GM11168 (cell line): Measurements from ENCODE around the gene AFF1.

ENCODE experiments used
- in situ Hi-C: fragments of 300-500 bp; cut with MboI; formaldehyde crosslinking; loops from one replicate; pipeline ENCODE4 v1.12.0; 2022; ENCODE audit warnings: low sequenced_read_pairs; ENCODE audit not compliant: unreplicated experiment

Gene AFF1

DNA sequence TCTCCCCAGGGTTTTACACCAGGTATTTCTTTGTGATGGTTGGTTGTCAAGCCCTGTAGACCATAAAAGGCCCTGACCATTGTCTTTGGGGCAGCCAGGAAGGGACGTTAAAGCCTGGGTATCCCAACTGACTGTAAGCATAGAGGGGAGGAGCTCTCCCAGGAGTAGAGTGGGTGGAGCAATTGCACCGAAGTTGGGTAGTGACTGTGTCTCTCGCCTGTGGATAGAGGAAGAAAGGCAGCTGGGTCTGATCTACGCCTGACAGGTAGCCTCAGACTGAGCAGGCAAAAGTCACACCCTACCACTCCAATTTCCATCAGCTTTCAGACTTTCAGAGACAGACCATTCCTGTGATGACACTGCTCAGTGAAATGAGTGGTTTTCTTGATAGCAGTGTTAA is 162.3 kb downstream of the AFF1 start:
- in situ Hi-C loops: loop anchor here (5.0 to 10.0 kb wide), 2 partner anchors 72 to 175 kb away; no protein-coding TSS in a partner anchor

DNA sequence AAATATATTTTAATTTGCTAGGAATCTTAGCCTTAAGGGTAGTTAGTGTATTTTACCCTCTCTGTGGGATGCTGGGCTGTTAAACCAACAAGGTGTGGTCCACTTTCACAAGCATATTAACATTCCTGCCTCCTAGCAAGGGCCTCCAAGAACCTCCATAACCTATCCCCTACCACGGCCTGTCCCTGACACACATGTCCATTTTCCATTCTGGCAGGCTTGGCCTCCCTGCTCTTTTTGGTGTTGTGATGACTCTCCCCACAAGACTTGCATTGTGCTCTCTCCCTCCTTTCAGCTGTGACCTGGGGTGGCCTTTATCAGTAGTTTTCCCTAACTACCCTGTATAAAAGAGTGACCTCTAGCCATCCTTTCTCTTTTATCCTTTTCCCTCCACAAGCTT is 165.4 kb downstream of the AFF1 start:
- in situ Hi-C loops: no loop called here

DNA sequence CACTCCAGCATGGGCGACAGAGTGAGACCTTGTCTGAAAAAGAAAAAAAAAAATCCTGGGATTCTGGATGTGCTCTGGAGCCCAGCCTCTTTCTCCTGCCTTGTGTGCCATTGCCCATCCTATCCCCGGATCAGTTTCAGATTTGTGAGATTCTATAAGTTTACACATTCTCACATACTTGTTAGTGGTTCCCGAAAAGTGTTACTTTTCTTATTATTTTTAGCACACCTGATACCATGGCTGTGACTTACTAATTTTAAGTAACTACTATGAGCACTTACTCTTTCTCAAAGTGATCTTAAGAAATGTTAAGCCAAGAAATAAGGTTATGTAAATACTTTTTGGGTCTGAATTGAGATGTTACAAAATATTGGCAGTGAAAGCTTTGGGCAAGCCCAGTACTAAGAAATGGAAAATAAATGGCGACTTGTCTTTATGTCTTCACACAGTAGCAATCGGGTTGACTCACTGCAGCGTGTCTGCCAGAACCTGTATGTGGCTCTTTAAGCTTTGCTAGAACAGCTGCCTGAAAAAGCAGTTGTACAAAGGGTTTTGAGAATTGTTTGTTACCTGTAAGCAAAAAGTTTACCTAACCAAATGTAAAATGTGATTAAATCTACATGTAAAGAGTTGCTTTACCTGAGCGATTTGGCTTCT is 166.9 kb downstream of the AFF1 start:
- in situ Hi-C loops: no loop called here

DNA sequence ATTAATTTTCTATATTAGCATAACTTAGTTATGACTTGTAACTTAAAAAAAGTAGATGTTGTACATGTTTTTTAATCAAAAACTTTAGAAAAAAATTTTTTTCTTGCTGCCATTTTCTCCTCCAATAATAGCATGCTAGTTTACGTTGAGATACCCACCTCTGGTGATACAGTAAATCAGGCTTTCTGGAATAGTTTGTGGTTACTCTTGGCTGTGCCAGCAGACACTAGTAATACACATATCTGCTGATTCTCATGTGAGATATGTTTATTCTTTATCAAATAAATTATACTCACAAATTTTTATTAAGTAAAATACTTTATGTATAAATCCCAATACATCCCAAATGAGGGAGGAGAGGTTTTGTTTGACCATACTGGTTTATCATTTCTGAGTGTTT is 168.3 kb downstream of the AFF1 start:
- in situ Hi-C loops: no loop called here

DNA sequence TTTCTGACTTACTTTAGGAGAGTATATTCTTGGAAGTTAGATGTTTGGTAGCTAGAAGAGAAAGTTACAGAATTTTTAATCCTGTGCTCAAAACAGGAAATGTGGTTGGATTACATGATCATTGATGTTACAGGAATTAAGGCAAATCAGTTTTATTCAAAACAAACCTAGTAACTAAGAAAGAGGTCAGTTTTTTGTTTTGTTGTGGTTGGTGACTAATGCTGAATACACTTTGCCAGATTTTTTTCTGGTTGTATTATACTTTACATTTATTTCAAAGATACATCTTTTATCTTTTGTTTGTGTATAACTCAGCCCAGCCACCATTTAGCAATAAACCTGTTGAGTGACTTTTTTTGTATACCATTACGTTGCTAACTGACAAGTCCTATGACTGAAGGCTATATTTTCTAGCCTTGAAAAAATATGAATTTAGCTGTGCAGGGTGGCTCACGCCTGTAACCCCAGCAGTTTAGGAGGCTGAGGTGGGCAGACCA is 168.9 kb downstream of the AFF1 start:
- in situ Hi-C loops: no loop called here

DNA sequence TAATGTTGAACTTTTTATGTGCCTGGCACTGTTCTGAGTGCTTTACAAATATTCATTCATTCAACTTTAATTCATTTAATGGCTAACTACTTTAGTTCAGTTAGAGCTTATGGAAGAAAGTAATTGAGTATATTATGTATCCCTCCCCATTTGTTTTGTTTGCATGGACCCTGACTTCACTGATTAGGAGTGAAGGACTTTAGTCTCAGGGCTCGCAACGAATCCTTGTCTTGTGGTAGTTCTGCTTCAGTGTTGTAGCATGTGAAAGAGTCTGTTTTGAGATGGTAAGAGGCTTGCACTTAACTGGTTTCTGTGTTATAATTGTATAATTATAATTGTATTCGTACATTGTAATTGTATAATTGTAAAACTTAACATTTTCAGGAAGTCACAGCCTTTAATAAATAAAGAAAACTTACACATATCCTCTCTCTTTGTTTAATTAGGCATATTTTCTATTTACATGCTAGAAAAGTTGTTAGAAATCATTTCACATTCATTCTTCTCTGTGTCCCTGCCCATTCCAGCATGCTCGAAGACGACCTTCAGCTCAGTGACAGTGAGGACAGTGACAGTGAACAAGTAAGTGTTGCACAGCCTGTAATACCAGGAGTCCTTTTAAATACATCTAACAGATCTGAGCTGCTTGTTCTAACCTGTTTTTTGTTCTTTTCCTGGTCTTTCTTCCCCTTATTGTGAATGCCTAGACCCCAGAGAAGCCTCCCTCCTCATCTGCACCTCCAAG is 170.5 kb downstream of the AFF1 start:
- in situ Hi-C loops: no loop called here

DNA sequence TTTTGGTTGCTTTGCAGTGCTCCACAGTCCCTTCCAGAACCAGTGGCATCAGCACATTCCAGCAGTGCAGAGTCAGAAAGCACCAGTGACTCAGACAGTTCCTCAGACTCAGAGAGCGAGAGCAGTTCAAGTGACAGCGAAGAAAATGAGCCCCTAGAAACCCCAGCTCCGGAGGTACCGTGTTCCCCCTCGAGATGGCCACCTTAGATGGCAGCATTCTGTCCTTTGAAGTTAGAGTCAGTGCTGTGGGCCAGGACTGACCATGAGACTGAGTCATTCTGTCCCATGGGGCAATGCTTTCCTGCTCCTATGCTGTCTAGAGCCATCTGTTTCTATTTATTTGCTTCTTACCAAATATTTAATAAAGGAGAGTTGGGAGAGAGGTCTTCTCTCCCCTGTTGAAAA is 173.3 kb downstream of the AFF1 start:
- in situ Hi-C loops: no loop called here

DNA sequence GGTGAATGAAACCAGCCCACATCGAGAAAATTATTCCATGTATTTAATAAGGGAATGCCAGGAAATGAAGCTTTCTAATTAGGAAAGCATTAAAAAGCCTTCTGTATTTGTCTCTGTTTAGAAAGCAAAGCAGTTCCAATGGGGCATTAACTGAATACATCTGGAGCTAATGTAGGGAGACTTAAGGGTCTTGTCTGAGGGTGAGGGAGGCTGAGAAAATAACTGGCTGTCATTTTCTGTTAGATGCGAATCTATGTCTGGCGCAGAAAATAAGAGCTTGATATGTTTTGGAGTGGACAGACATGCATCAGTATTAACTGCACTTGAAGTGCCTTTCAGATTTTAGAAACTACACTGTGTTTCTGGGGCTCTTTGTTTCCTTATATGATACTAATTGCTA is 174.3 kb downstream of the AFF1 start:
- in situ Hi-C loops: no loop called here

DNA sequence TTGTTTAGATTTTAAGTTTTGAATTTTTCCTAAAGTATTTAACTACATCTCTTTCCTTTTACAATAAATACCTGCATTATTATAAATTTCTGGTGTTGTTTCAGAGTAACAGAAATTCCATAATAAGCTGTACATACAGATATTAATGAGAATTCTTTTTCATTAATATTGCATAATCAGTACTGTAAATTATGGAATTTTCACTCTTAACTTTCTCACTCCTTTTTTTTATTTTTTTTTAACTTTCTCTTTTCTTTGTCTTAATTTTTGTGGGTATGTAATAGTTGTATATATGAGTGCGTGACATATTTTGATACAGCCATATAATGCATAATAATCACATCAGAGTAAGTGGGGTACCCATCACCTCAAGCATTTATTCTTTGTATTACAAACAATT is 175.1 kb downstream of the AFF1 start:
- in situ Hi-C loops: no loop called here

DNA sequence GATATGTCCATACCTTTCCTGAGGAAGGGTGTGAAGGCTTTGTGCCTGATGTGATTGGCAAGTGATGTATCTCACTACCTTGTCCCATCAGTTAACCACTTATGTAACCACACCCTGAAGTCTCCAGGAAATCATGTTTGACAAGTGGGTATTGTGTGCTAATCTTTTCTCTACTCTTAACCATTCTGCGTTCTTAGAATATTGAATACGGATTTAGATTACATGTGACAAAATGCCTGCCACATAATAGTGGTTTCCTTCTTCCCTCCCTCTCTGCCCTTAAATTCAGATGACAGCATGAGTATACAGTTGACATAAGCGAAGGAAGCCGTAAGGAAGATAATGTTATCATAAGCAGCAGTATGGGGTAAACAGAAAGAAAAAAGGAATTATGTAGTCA is 177.3 kb downstream of the AFF1 start:
- in situ Hi-C loops: no loop called here

DNA sequence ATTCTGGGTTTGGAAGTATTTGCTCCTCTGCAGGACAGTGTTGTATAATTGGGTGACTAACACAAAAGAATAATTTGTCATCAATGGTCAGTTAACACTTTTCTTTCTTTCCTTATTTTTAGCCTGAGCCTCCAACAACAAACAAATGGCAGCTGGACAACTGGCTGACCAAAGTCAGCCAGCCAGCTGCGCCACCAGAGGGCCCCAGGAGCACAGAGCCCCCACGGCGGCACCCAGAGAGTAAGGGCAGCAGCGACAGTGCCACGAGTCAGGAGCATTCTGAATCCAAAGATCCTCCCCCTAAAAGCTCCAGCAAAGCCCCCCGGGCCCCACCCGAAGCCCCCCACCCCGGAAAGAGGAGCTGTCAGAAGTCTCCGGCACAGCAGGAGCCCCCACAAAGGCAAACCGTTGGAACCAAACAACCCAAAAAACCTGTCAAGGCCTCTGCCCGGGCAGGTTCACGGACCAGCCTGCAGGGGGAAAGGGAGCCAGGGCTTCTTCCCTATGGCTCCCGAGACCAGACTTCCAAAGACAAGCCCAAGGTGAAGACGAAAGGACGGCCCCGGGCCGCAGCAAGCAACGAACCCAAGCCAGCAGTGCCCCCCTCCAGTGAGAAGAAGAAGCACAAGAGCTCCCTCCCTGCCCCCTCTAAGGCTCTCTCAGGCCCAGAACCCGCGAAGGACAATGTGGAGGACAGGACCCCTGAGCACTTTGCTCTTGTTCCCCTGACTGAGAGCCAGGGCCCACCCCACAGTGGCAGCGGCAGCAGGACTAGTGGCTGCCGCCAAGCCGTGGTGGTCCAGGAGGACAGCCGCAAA is 179.6 kb downstream of the AFF1 start:
- in situ Hi-C loops: no loop called here

DNA sequence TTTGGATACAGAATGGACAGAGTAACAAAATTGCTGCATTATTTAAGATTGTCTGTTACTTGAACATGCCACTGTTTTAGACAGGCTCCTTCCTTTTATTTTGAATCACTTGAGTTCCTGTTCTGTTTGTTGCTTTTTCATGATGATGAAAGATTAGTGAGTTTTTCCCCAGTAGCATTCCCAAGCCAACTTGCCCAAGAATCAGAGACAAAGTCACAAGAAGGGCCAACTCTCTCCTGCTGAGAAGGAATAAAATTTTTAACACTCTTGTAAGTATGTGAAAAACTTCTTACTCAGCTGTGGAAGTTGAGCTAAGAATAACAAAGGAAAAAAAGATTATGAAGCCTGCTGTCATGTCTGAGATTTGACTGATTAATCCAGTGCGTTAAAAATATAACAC is 181.4 kb downstream of the AFF1 start:
- in situ Hi-C loops: no loop called here

DNA sequence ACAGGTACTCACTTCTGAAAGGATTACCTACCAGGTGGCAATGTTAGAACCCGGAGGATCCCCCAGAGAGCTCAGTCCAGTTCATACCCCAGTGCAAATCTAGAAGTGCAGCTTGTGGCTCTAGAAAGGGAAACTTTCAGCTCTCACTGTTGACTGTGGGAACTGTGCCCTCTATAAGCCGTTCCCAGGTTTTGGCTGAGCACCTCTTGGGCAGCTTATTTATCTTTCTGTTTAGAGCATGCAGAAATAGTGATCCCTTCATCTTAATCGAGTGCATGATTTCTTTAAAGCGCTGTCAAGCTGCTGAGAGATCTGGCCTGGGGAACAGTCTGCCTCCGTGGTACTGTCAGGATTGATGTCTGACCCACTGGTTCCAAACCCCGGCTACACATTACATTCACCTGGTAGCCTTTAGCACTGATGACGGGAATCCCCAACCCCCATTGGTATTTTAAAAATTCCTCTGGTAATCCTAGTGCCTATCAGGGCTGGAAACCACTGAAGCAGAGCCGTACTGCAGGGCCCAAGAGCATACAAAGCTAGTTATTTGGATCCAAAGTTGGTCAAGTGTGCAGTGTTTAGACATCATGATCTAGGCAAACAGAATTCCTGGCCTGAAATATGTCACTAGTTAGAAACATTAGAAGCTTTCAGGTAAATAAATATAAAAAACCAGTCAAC is 182.4 kb downstream of the AFF1 start:
- in situ Hi-C loops: no loop called here

DNA sequence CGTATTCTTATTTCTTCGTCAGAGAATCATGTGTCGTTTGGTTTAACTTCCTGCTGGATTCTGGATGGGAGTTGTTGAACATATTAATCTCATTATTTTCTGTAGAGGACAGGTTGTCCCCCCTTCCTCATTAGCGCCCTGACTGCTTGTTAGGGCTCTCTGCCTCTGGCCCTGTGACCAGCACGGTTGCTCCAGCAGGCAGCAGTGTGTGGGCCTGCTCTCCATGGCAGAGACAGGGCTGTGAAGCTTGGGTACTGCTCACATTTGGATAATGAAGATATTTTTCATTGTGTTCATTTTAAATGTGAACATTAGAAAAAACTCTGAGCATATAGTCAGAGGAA is 182.9 kb downstream of the AFF1 start:
- in situ Hi-C loops: no loop called here

DNA sequence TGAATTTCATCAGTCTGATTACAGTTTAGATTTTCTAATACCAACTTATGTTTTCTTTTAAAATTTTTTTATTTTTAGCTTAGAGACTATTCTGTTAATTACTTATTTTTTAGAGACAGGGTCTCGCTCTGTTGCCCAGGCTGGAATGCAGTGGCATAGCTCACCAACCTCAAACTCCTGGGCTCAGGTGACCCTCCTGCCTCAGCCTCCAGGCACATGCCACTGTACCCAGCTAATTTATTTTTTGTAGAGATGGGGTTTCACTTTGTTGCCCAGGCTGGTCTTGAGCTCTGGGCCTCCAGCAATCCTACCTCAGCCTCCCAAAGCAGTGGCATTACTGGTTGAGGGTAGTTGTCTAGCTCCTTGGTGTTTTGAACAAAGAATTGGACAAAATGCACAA is 183.6 kb downstream of the AFF1 start:
- in situ Hi-C loops: no loop called here

DNA sequence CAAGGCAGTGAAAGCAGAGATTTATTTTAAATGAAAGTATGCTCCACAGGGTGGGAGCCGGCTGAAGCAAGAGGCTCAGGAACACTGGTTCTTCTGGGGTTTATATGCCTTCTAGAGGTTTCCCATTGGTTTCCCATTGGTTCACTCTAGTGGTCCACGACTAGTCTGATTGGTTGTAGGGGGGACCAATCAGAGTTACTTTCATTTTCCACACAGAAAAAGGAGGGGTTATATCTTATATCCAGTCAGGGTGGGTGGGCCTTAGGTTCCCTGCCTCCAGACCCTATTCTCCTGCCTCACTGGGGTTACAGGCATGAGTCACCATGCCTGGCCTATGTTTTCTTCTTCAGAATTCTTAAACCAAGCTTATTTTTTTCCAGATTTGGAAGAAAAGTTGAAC is 184.0 kb downstream of the AFF1 start:
- in situ Hi-C loops: no loop called here

DNA sequence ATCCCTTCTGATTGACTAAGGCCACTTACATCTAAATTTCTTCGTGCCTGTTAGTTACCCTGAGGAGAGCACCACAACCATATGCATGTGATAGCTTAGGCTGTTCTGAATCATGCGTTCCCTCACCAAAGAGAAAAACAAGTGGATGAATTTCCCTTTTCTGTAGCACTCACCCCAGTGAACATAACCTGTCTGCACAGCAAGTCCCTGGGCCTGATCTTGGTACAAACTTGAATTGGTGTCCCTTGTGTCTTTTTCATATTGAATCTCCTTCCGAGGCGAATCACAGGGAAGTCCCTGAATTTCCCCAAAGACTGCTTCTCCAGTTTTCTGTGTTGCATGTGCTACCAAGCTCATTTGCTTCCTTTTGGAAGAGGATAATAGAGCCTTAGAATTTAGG is 185.2 kb downstream of the AFF1 start:
- in situ Hi-C loops: no loop called here

DNA sequence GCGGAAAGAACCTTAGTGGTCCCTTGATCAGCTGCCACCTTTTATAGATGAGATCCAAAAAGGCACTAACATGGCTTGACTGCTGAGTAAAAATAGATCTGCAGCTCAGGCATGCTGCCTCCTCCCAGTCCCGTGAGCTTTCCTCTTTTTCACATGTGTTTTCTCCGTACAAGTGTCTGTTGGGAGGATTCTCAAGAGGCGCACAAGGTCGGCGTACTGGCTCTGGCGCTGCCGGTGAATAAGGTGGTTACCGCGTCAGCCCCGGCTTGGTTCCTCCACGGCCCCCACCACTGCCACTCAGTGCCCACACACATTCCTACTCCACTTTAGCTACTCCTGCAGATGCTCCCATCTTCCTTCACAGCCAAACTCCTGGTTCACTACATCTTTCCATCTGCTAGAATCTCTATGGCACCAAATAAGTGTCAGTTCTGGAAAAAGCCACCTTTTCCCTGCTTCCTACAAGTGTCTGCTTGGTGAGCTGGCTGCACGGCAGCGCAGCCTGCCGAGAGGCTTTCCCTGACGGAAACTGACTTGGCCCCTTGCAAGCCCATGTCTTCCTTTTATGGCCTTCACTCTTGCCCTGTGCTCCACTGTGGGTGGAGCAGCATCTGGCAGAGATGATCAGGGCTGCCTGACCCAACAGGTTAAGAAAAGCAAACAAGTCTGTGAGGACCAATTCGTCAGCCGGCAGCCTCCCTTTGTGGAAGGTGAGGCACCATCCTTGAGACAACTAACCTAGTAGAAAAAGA is 185.8 kb downstream of the AFF1 start:
- in situ Hi-C loops: no loop called here

DNA sequence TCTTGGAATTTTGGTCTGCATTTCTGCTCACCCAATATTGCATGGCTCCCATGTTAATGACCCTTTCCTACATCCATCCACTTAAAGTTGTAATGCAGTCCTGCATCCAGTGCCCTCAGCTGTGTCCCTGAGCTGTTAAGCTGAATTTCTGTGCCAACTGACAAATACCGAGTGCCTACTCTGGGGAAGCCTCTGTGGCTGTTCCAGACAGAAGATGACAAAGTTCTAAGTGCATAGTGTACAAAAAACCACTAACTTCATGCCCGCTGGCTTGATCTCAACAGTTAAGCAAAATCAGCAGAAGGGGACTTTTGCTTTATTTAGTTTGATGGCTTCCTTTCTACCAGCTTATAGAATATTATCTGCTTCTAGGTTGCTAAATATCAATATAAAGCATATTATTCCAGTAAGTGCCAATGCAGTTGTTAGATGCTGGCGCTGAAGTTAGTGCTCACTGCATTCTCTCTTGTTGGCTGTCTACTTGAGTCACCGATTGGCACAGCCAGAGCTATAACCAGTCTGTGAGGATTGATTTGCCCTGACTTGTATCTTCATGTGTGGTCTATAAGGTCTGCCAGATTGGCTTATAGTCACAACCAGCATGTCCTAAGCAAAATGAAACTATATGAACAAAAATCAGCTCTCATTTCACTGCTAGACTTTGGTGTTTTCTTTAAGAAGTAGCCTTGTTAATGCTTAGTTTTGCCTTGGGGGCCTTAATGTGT is 186.7 kb downstream of the AFF1 start:
- in situ Hi-C loops: no loop called here
